ENCODE data around the gene CYYR1. TPM values are rescaled to one million over a fixed set of nuclear protein-coding genes. Genes with fewer than 3 reads are reported as not detected.

CYYR1 gene
- total and polyA plus RNA-seq, 2 experiments from 2014 or later: 3.9 to 7.8 TPM

- DNase-seq (ENCODE audit: low read depth in 1 of 2, low spot score in 1 of 2): no peak
- no peaks in the 10 kb centered on the region for H3K9me3 ChIP-seq (ENCODE audit: low read depth)
- H3K36me3 ChIP-seq: no peaks in the 10 kb centered on the region
- no peak overlapping the region for H3K27ac ChIP-seq
- no peaks in the 10 kb centered on the region for H3K4me1 ChIP-seq (ENCODE audit: low read depth)
- TF ChIP-seq CTCF (IDR thresholded peaks at IDR 0.05; ENCODE audit: low read depth, low read length): no peak
- H3K27me3 ChIP-seq: no peaks in the 10 kb centered on the region
- H3K4me3 ChIP-seq: no peak overlapping the region
These were observed 28.8 kb downstream of the CYYR1 start for GRCh38 chr21:26544201-26544775.

GRCh38 chr21:26540651-26541050 is 32.4 kb downstream of the CYYR1 start:
- no peak overlapping the region for H3K27ac ChIP-seq
- H3K4me1 ChIP-seq (ENCODE audit: low read depth): no peaks in the 10 kb centered on the region
- H3K27me3 ChIP-seq: no peaks in the 10 kb centered on the region
- H3K36me3 ChIP-seq: no peaks in the 10 kb centered on the region
- no peak overlapping the region for H3K4me3 ChIP-seq
- no peak for DNase-seq (ENCODE audit: low read depth in 1 of 2, low spot score in 1 of 2)
- H3K9me3 ChIP-seq (ENCODE audit: low read depth): no peaks in the 10 kb centered on the region
- TF ChIP-seq CTCF (IDR thresholded peaks at IDR 0.05; ENCODE audit: low read depth, low read length): no peak

GRCh38 chr21:26539566-26539965 is 33.5 kb downstream of the CYYR1 start:
- Histone ChIP-seq H3K27ac (no peak overlapping the region), H3K36me3 (no peaks in the 10 kb centered on the region), H3K27me3 (no peaks in the 10 kb centered on the region), H3K9me3 (ENCODE audit: low read depth) (no peaks in the 10 kb centered on the region), H3K4me3 (no peak overlapping the region), H3K4me1 (ENCODE audit: low read depth) (no peaks in the 10 kb centered on the region)
- no peak for TF ChIP-seq CTCF (IDR thresholded peaks at IDR 0.05; ENCODE audit: low read depth, low read length)
- no peak for DNase-seq (ENCODE audit: low read depth in 1 of 2, low spot score in 1 of 2)

- H3K36me3 ChIP-seq: no peaks in the 10 kb centered on the region
- no peaks in the 10 kb centered on the region for H3K4me1 ChIP-seq (ENCODE audit: low read depth)
- TF ChIP-seq CTCF (IDR thresholded peaks at IDR 0.05; ENCODE audit: low read depth, low read length): no peak
- H3K27ac ChIP-seq: no peak overlapping the region
- no peaks in the 10 kb centered on the region for H3K27me3 ChIP-seq
- no peak for DNase-seq (ENCODE audit: low read depth in 1 of 2, low spot score in 1 of 2)
- H3K9me3 ChIP-seq (ENCODE audit: low read depth): no peaks in the 10 kb centered on the region
- no peak overlapping the region for H3K4me3 ChIP-seq
These were observed 38.6 kb downstream of the CYYR1 start for GRCh38 chr21:26534517-26534916.

- TF ChIP-seq CTCF (IDR thresholded peaks at IDR 0.05; ENCODE audit: low read depth, low read length): no peak
- Histone ChIP-seq H3K27me3 (no peaks in the 10 kb centered on the region), H3K4me3 (no peak overlapping the region), H3K4me1 (ENCODE audit: low read depth) (no peaks in the 10 kb centered on the region), H3K9me3 (ENCODE audit: low read depth) (no peaks in the 10 kb centered on the region), H3K27ac (no peak overlapping the region), H3K36me3 (no peaks in the 10 kb centered on the region)
- no peak for DNase-seq (ENCODE audit: low read depth in 1 of 2, low spot score in 1 of 2)
These were observed 40.9 kb downstream of the CYYR1 start for GRCh38 chr21:26532208-26532607.

- DNase-seq (ENCODE audit: low read depth in 1 of 2, low spot score in 1 of 2): no peak
- no peaks in the 10 kb centered on the region for H3K27me3 ChIP-seq
- TF ChIP-seq CTCF (IDR thresholded peaks at IDR 0.05; ENCODE audit: low read depth, low read length): no peak
- H3K9me3 ChIP-seq (ENCODE audit: low read depth): no peaks in the 10 kb centered on the region
- no peak overlapping the region for H3K4me3 ChIP-seq
- H3K27ac ChIP-seq: no peak overlapping the region
- no peaks in the 10 kb centered on the region for H3K36me3 ChIP-seq
- H3K4me1 ChIP-seq (ENCODE audit: low read depth): no peaks in the 10 kb centered on the region
These were observed 43.6 kb downstream of the CYYR1 start for GRCh38 chr21:26529526-26529925.
